IMR-90 (cell line): ENCODE results near the gene MYBPC3. TPM values are rescaled to one million over a fixed set of nuclear protein-coding genes. Genes with fewer than 3 reads are reported as not detected.

Source experiments
- ATAC-seq: fragments of 200-7000 bp; cut with Tn5 transposase; 2 replicates; pipeline ENCODE4 v1.9.1; 2020; ENCODE audit warnings: low read depth, mild to moderate bottlenecking, moderate library complexity
- BruUV-seq: library from RNA; stranded (reverse); fragments of 400-500 nt; replicated peaks from 2 replicates; lab custom pipeline; 2021; lab: Mats Ljungman, UMichigan
- CTCF ChIA-PET: fragments of 300-600 bp; formaldehyde crosslinking; extraction: SDS; loops from one replicate; lab custom pipeline; 2021; ENCODE audit warnings: antibody characterized with exemption; lab: Yijun Ruan, JAX
- POLR2A ChIA-PET: fragments of 300-600 bp; sonication (Branson Sonifier 250); formaldehyde crosslinking; loops from one replicate; lab custom pipeline; 2022; ENCODE audit warnings: antibody characterized with exemption; ENCODE audit not compliant: unreplicated experiment; lab: Charles Lee
- DNase-seq: peaks from one replicate; pipeline ENCODE4 v3.0.0; 2013
- H2AFZ ChIP-seq: replicated peaks from 2 replicates; pipeline ENCODE3; 2013; ENCODE audit warnings: low read length, mild to moderate bottlenecking; ENCODE audit not compliant: poor library complexity
- H2AK5ac ChIP-seq: 2 replicates; pipeline ENCODE4 v1.6.1; 2013; ENCODE audit warnings: low read depth, low read length, inconsistent platforms
- H2AK9ac ChIP-seq: replicated peaks from 2 replicates; pipeline ENCODE3; 2013; ENCODE audit warnings: mild to moderate bottlenecking, low read depth, low read length, moderate library complexity; ENCODE audit not compliant: poor library complexity
- H2BK120ac ChIP-seq: 2 replicates; pipeline ENCODE4 v1.6.1; 2013; ENCODE audit warnings: low read depth, low read length, inconsistent platforms
- H2BK15ac ChIP-seq: 3 replicates; pipeline ENCODE4 v1.6.1; 2013; ENCODE audit warnings: low read depth, low read length, inconsistent platforms
- H2BK20ac ChIP-seq: 2 replicates; pipeline ENCODE4 v1.6.1; 2013; ENCODE audit warnings: low read depth, mild to moderate bottlenecking, inconsistent platforms, low read length, moderate library complexity
- H2BK5ac ChIP-seq: 2 replicates; pipeline ENCODE4 v1.6.1; 2013; ENCODE audit warnings: mild to moderate bottlenecking, low read depth, low read length, inconsistent platforms; ENCODE audit not compliant: poor library complexity, severe bottlenecking
- H3K14ac ChIP-seq: replicated peaks from 2 replicates; pipeline ENCODE4 v1.6.1; 2013; ENCODE audit warnings: low read depth, low read length, inconsistent platforms
- H3K18ac ChIP-seq: 2 replicates; pipeline ENCODE4 v1.6.1; 2013; ENCODE audit warnings: low read depth, low read length, control low read depth
- H3K23ac ChIP-seq: 2 replicates; pipeline ENCODE4 v1.6.1; 2013; ENCODE audit warnings: low read depth, low read length, inconsistent platforms
- H3K27ac ChIP-seq: 2 replicates; pipeline ENCODE4 v1.5.1; 2013; ENCODE audit warnings: mild to moderate bottlenecking, control low read depth, low read length; ENCODE audit not compliant: insufficient read depth
- H3K27me3 ChIP-seq: 2 replicates; pipeline ENCODE4 v1.6.1; 2013; ENCODE audit warnings: low read length; ENCODE audit not compliant: control insufficient read depth, insufficient read depth
- H3K36me3 ChIP-seq: 2 replicates; pipeline ENCODE4 v1.6.1; 2013; ENCODE audit warnings: low read length, mixed read lengths; ENCODE audit not compliant: control insufficient read depth, insufficient read depth
- H3K4ac ChIP-seq: 2 replicates; pipeline ENCODE4 v1.6.1; 2013; ENCODE audit warnings: low read depth, low read length, inconsistent platforms
- H3K4me1 ChIP-seq: 2 replicates; pipeline ENCODE4 v1.6.1; 2013; ENCODE audit warnings: low read length, mixed read lengths; ENCODE audit not compliant: control insufficient read depth, insufficient read depth
- H3K4me2 ChIP-seq: 2 replicates; pipeline ENCODE4 v1.6.1; 2013; ENCODE audit warnings: low read depth, mild to moderate bottlenecking, control low read depth, low read length, moderate library complexity
- H3K4me3 ChIP-seq: 2 replicates; pipeline ENCODE4 v1.5.1; 2013; ENCODE audit warnings: low read depth, mild to moderate bottlenecking, control low read depth, low read length, moderate library complexity; ENCODE audit not compliant: insufficient read depth
- H3K56ac ChIP-seq: 2 replicates; pipeline ENCODE4 v1.6.1; 2013; ENCODE audit warnings: low read length, inconsistent platforms; ENCODE audit not compliant: insufficient read depth; ENCODE audit errors: extremely low read depth
- H3K79me1 ChIP-seq, 2 experiments: 2 replicates each; pipeline ENCODE4 v1.6.1; 2013; ENCODE audit warnings: low read length in 2 of 2, inconsistent platforms in 1 of 2, low read depth in 1 of 2
- H3K9ac ChIP-seq: 2 replicates; pipeline ENCODE4 v1.6.1; 2013; ENCODE audit warnings: low read depth, low read length, control low read depth
- H3K9me1 ChIP-seq: 2 replicates; pipeline ENCODE4 v1.6.1; 2013; ENCODE audit warnings: low read length, inconsistent platforms; ENCODE audit not compliant: insufficient read depth
- H3K9me3 ChIP-seq: 2 replicates; pipeline ENCODE4 v1.6.1; 2013; ENCODE audit warnings: low read length; ENCODE audit not compliant: control insufficient read depth, insufficient read depth
- H4K20me1 ChIP-seq: 2 replicates; pipeline ENCODE4 v1.6.1; 2013; ENCODE audit warnings: low read length, inconsistent platforms; ENCODE audit not compliant: insufficient read depth
- H4K5ac ChIP-seq: 2 replicates; pipeline ENCODE4 v1.6.1; 2013; ENCODE audit warnings: mild to moderate bottlenecking, low read depth, low read length, control low read depth
- H4K8ac ChIP-seq, 2 experiments: 2 replicates each; pipeline ENCODE4 v1.6.1; 2013; ENCODE audit warnings: low read depth in 2 of 2, low read length in 2 of 2, control low read depth in 1 of 2, inconsistent platforms in 1 of 2
- H4K91ac ChIP-seq: 2 replicates; pipeline ENCODE4 v1.6.1; 2013; ENCODE audit warnings: low read depth, low read length, inconsistent platforms; ENCODE audit not compliant: insufficient read depth
- BHLHE40 ChIP-seq: fragments of 150-350 bp; IDR thresholded peaks from 2 replicates; pipeline ENCODE4 v1.6.1; 2016; ENCODE audit warnings: mild to moderate bottlenecking, low read depth, low read length
- CEBPB ChIP-seq: IDR thresholded peaks from 2 replicates; pipeline ENCODE4 v1.6.1; 2012; ENCODE audit warnings: low read depth, low read length, improper control_type of control experiment
- CHD1 ChIP-seq: IDR thresholded peaks from 2 replicates; pipeline ENCODE4 v1.6.1; 2012; ENCODE audit warnings: low read depth, low read length, improper control_type of control experiment
- ELK1 ChIP-seq: fragments of 150-350 bp; IDR thresholded peaks from 2 replicates; pipeline ENCODE4 v1.6.1; 2016; ENCODE audit warnings: low read depth, mild to moderate bottlenecking, low read length, moderate library complexity, borderline replicate concordance
- SMC3 ChIP-seq: fragments of 150-350 bp; IDR thresholded peaks from 2 replicates; pipeline ENCODE4 v1.6.1; 2016; ENCODE audit warnings: low read depth, mild to moderate bottlenecking, antibody characterized with exemption, low read length, moderate library complexity
- WGBS, 2 experiments: methylation state at CpG; one replicate each; pipeline versions ENCODE4 v1.1.5 to v1.1.7; 2013; ENCODE audit warnings: missing lambda C conversion rate in 2 of 2; ENCODE audit not compliant: insufficient read length in 1 of 2; ENCODE audit errors: extremely low coverage in 2 of 2; 5-methylcytosine and 5-hydroxymethylcytosine counted together
- dilution Hi-C: fragments of 300-500 bp; cut with HindIII; formaldehyde crosslinking; loops from one replicate; pipeline ENCODE4 v1.14.3; 2018; ENCODE audit warnings: low sequenced_read_pairs; ENCODE audit not compliant: unreplicated experiment
- in situ Hi-C: fragments of 300-500 bp; cut with MboI; formaldehyde crosslinking; loops from 3 replicates; pipeline ENCODE4 v1.14.3; 2019; ENCODE audit warnings: low sequenced_read_pairs, inconsistent platforms, mixed read lengths
- intact Hi-C: fragments of 100-400 bp; cut with micrococcal nuclease; formaldehyde crosslinking; loops from 2 replicates; pipeline ENCODE4 v1.10.0; 2022
- polyA plus RNA-seq, 3 experiments: library from polyadenylated mRNA; depleted of rRNA; stranded (reverse); fragments of >200 nt; gene quantifications; 2 replicates each; pipeline ENCODE4 v1.2.3, GENCODE V29; 2012; ENCODE audit warnings: low replicate concordance in 1 of 3
- total RNA-seq: library from RNA; depleted of rRNA; stranded (reverse); fragments of >200 nt; gene quantifications from 2 replicates; pipeline ENCODE4 v1.2.3, GENCODE V29; 2012

The MYBPC3 gene
- total and polyA plus RNA-seq, 2 of the 4 experiments (the other 2 are of a cell fraction): not detected

DNA sequence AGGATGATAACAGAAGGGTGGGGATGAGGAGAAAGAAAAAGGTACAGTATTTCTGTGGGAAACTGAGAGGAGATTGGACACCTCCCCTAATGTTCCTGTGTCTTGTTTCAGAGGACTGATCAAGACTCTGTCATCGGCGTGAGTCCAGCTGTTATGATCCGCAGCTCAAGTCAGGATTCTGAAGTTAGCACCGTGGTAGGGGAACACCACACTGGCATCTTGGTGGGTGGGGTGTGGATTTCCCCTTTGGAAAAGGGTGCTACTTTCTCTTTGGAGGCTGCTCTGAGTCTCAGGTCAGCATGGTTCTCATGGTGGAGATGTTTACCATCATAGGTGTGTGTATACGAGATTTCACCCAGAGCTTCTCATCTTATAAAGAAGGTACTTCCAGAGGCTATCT is 57.1 kb downstream of the MYBPC3 start:
- H3K9ac ChIP-seq: no peak overlapping the region
- H3K9me3 ChIP-seq: peaks cover 5% of the 10 kb centered on the region
- no peak overlapping the region for H2BK20ac ChIP-seq
- WGBS, 2 experiments: 100% methylated on average over 2 of the region's 5 CpGs; no CpG with 5 or more reads in 1 of the 2 experiments
- H3K9me1 ChIP-seq: peaks cover 6% of the 10 kb centered on the region; the same call in 1 of the 2 replicates
- no peak overlapping the region for H4K8ac ChIP-seq
- intact Hi-C loops: no loop called here
- H3K23ac ChIP-seq: no peak overlapping the region
- no peak overlapping the region for H3K56ac ChIP-seq
- no peak overlapping the region for H3K4me2 ChIP-seq
- H4K20me1 ChIP-seq: no peaks in the 10 kb centered on the region
- no peak overlapping the region for H4K5ac ChIP-seq
- no peaks in the 10 kb centered on the region for H3K4me1 ChIP-seq
- H3K18ac ChIP-seq: no peak overlapping the region
- H3K27me3 ChIP-seq: no peaks in the 10 kb centered on the region
- BruUV-seq: no TSS peak
- H2AK5ac ChIP-seq: no peak overlapping the region
- 0 out of 4 replicates have a peak, but pooled peaks cover 0 to 4% of the 10 kb centered on the region in 2 experiments for H3K79me1 ChIP-seq
- dilution Hi-C loops: no loop called here
- H2BK15ac ChIP-seq: no peak overlapping the region
- H2AFZ ChIP-seq: no peak overlapping the region
- POLR2A ChIA-PET: no interaction called here
- no peak overlapping the region for H2BK120ac ChIP-seq
- no peak overlapping the region for H3K27ac ChIP-seq
- no peak for DNase-seq
- no peak overlapping the region for H2BK5ac ChIP-seq
- H3K14ac ChIP-seq: no peak overlapping the region
- in situ Hi-C loops: no loop called here
- H3K4me3 ChIP-seq: no peak overlapping the region
- CTCF ChIA-PET: no interaction called here
- no peak for ATAC-seq
- H4K91ac ChIP-seq: no peak overlapping the region
- H2AK9ac ChIP-seq: no peak overlapping the region
- H3K4ac ChIP-seq: no peak overlapping the region
- TF ChIP-seq BHLHE40 (no peak), SMC3 (no peak), ELK1 (no peak), CEBPB (no peak), CHD1 (no peak)
- H3K36me3 ChIP-seq: peaks cover 52% of the 10 kb centered on the region
